ENCODE measurements around the gene WIPF3.

WIPF3 gene

GRCh38 chr7:29926741-29927140 lies 120.4 kb downstream of the WIPF3 start:
- H3K79me2 ChIP-seq (ENCODE audit: insufficient read depth, low read length), result no peaks in the 10 kb centered on the region
- H3K4me1 ChIP-seq (ENCODE audit: insufficient read depth, low read length, poor library complexity, severe bottlenecking), result no peaks in the 10 kb centered on the region
- no peaks in the 10 kb centered on the region for H4K20me1 ChIP-seq (ENCODE audit: insufficient read depth, low read length, poor library complexity, severe bottlenecking)
- no peaks in the 10 kb centered on the region for H3F3A ChIP-seq (ENCODE audit: low read depth)
- H3K36me3 ChIP-seq (ENCODE audit: insufficient read depth, low read length), result no peaks in the 10 kb centered on the region
- no peak overlapping the region for H3K4me3 ChIP-seq (ENCODE audit: low read length, poor library complexity, severe bottlenecking)
- no peak overlapping the region for H3K9ac ChIP-seq (ENCODE audit: low read depth, low read length, poor library complexity, severe bottlenecking)
- H3K9me3 ChIP-seq (ENCODE audit: insufficient read depth, low read depth, low read length), result no peaks in the 10 kb centered on the region
- H3K27me3 ChIP-seq (ENCODE audit: insufficient read depth, low read length, poor library complexity, severe bottlenecking), result no peaks in the 10 kb centered on the region
- H2AFZ ChIP-seq (ENCODE audit: low read length), result no peak overlapping the region
- no peak for TF ChIP-seq CTCF (conservative IDR thresholded peaks at IDR 0.05; ENCODE audit: low read length)
- TF ChIP-seq EZH2phosphoT487 (IDR thresholded peaks at IDR 0.05; ENCODE audit: borderline replicate concordance), result no peak
- H3K4me2 ChIP-seq (ENCODE audit: low read depth, low read length, poor library complexity, severe bottlenecking), result no peak overlapping the region
- H3K9me2 ChIP-seq (replicated peaks; ENCODE audit: low read depth, low read length), result no peaks in the 10 kb centered on the region

- Histone ChIP-seq H3K4me2 (ENCODE audit: low read depth, low read length, poor library complexity, severe bottlenecking) (no peak overlapping the region), H3K4me3 (ENCODE audit: low read length, poor library complexity, severe bottlenecking) (no peak overlapping the region), H3K9ac (ENCODE audit: low read depth, low read length, poor library complexity, severe bottlenecking) (no peak overlapping the region), H3K4me1 (ENCODE audit: insufficient read depth, low read length, poor library complexity, severe bottlenecking) (no peaks in the 10 kb centered on the region), H3K36me3 (ENCODE audit: insufficient read depth, low read length) (no peaks in the 10 kb centered on the region), H3K9me3 (ENCODE audit: insufficient read depth, low read depth, low read length) (no peaks in the 10 kb centered on the region), H3F3A (ENCODE audit: low read depth) (no peaks in the 10 kb centered on the region), H3K27me3 (ENCODE audit: insufficient read depth, low read length, poor library complexity, severe bottlenecking) (no peaks in the 10 kb centered on the region), H3K9me2 (replicated peaks; ENCODE audit: low read depth, low read length) (no peaks in the 10 kb centered on the region), H2AFZ (ENCODE audit: low read length) (no peak overlapping the region), H4K20me1 (ENCODE audit: insufficient read depth, low read length, poor library complexity, severe bottlenecking) (no peaks in the 10 kb centered on the region), H3K79me2 (ENCODE audit: insufficient read depth, low read length) (no peaks in the 10 kb centered on the region)
- TF ChIP-seq EZH2phosphoT487 (IDR thresholded peaks at IDR 0.05; ENCODE audit: borderline replicate concordance), result no peak
- no peak for TF ChIP-seq CTCF (conservative IDR thresholded peaks at IDR 0.05; ENCODE audit: low read length)
These were observed 122.9 kb downstream of the WIPF3 start for GRCh38 chr7:29929018-29929807.

- H2AFZ ChIP-seq (ENCODE audit: low read length), result no peak overlapping the region
- H3K27me3 ChIP-seq (ENCODE audit: insufficient read depth, low read length, poor library complexity, severe bottlenecking), result no peaks in the 10 kb centered on the region
- no peaks in the 10 kb centered on the region for H3K79me2 ChIP-seq (ENCODE audit: insufficient read depth, low read length)
- no peaks in the 10 kb centered on the region for H3F3A ChIP-seq (ENCODE audit: low read depth)
- H3K9me2 ChIP-seq (replicated peaks; ENCODE audit: low read depth, low read length), result no peaks in the 10 kb centered on the region
- H3K9ac ChIP-seq (ENCODE audit: low read depth, low read length, poor library complexity, severe bottlenecking), result no peak overlapping the region
- no peaks in the 10 kb centered on the region for H3K4me1 ChIP-seq (ENCODE audit: insufficient read depth, low read length, poor library complexity, severe bottlenecking)
- no peaks in the 10 kb centered on the region for H3K9me3 ChIP-seq (ENCODE audit: insufficient read depth, low read depth, low read length)
- no peak overlapping the region for H3K4me3 ChIP-seq (ENCODE audit: low read length, poor library complexity, severe bottlenecking)
- H4K20me1 ChIP-seq (ENCODE audit: insufficient read depth, low read length, poor library complexity, severe bottlenecking), result no peaks in the 10 kb centered on the region
- H3K4me2 ChIP-seq (ENCODE audit: low read depth, low read length, poor library complexity, severe bottlenecking), result no peak overlapping the region
- TF ChIP-seq EZH2phosphoT487 (IDR thresholded peaks at IDR 0.05; ENCODE audit: borderline replicate concordance) (no peak), CTCF (conservative IDR thresholded peaks at IDR 0.05; ENCODE audit: low read length) (no peak)
- peaks cover 8% of the 10 kb centered on the region; the same call in 1 of the 2 replicates for H3K36me3 ChIP-seq (ENCODE audit: insufficient read depth, low read length)
These were observed 128.8 kb downstream of the WIPF3 start for GRCh38 chr7:29935111-29935510.

All from Loucy (cell line).